Naive thymus-derived CD8-positive, alpha-beta T cell (primary cell): ENCODE measurements around the gene VPS52. TPM values are rescaled to one million over a fixed set of nuclear protein-coding genes. Genes with fewer than 3 reads are reported as not detected.

Source experiments
- microRNA-seq: library from miRNA; unstranded; fragments of <30 nt; microRNA quantifications from one replicate; pipeline ENCODE4 v1.2.0, GENCODE V29; 2022; ENCODE audit warnings: borderline microRNAs expressed
- polyA plus RNA-seq, 3 donors: library from polyadenylated mRNA; unstranded; fragments of 300-500 nt; fragmentation: Illumina TruSeq; gene quantifications; one replicate each; pipeline ENCODE4 v1.2.3, GENCODE V29; 2021
- total RNA-seq, 8 experiments: library from RNA in 2 of 8; stranded (reverse) in 2 of 8; gene quantifications; one replicate each; pipeline ENCODE4 v1.2.3 and lab custom pipeline; 2021 to 2026

Gene VPS52
- total and polyA plus RNA-seq, 5 experiments from 2014 or later: 9.3 to 116 (median 19.3) TPM

Small RNA genes lying within 50 kb of the gene (microRNA-seq; reads per million reads assigned to microRNA genes)
- gene MIR219A1: not detected
- gene MIR6834: not detected
- gene MIR6873: not detected

Other genes with a start within 250 kb of the VPS52 start
- 10 to 100 TPM; 32.6 to 35.9 TPM for gene HLA-DPA1, start 198.2 kb downstream of the VPS52 start, total RNA-seq
- 100 to 1,000 TPM in 1 of 3 donors, 10 to 100 TPM in 2; 19.5 to 121 (median 77.1) TPM for gene HLA-DPA1, start 198.2 kb downstream of the VPS52 start, polyA plus RNA-seq
- gene HLA-DPB1, start 195.9 kb downstream of the VPS52 start, total RNA-seq: 10 to 100 TPM; 42.8 to 44.0 TPM
- gene HLA-DPB1, start 195.9 kb downstream of the VPS52 start, polyA plus RNA-seq: 100 to 1,000 TPM in 2 of 3 donors, 10 to 100 TPM in 1; 62.2 to 228 (median 186) TPM
- gene COL11A2, start 79.4 kb downstream of the VPS52 start, total RNA-seq: 1 to 10 TPM; 7.5 to 8.0 TPM
- gene COL11A2, start 79.4 kb downstream of the VPS52 start, polyA plus RNA-seq: under 1 TPM; 0.08 to 0.48 (median 0.13) TPM
- gene RXRB, start 71.2 kb downstream of the VPS52 start, total RNA-seq: 100 to 1,000 TPM; 126 to 127 TPM
- gene RXRB, start 71.2 kb downstream of the VPS52 start, polyA plus RNA-seq: 10 to 100 TPM in 1 of 3 donors, 1 to 10 TPM in 2; 6.6 to 10.9 (median 7.3) TPM
- 10 to 100 TPM; 35.5 to 36.4 TPM for gene SLC39A7, start 71.0 kb downstream of the VPS52 start, total RNA-seq
- gene SLC39A7, start 71.0 kb downstream of the VPS52 start, polyA plus RNA-seq: 10 to 100 TPM; 18.8 to 23.8 (median 21.8) TPM
- gene HSD17B8, start 67.2 kb downstream of the VPS52 start, total RNA-seq: 10 to 100 TPM; 28.7 to 29.0 TPM
- gene HSD17B8, start 67.2 kb downstream of the VPS52 start, polyA plus RNA-seq: 10 to 100 TPM; 75.0 to 79.2 (median 75.9) TPM
- 10 to 100 TPM; 58.3 to 59.1 TPM for gene RING1, start 63.4 kb downstream of the VPS52 start, total RNA-seq
- 10 to 100 TPM; 12.1 to 12.5 (median 12.4) TPM for gene RING1, start 63.4 kb downstream of the VPS52 start, polyA plus RNA-seq
- gene RPS18, start 199 bp upstream of the VPS52 start, total RNA-seq: 1,000 to 10,000 TPM; 4,620 to 4,686 TPM
- over 10,000 TPM in 2 of 3 donors, 1,000 to 10,000 TPM in 1; 9,896 to 11,320 (median 11,293) TPM for gene RPS18, start 199 bp upstream of the VPS52 start, polyA plus RNA-seq
- 10 to 100 TPM; 37.8 to 41.9 TPM for gene B3GALT4, start 5.2 kb upstream of the VPS52 start, total RNA-seq
- gene B3GALT4, start 5.2 kb upstream of the VPS52 start, polyA plus RNA-seq: 10 to 100 TPM; 14.5 to 20.4 (median 18.7) TPM
- 10 to 100 TPM; 53.3 to 59.0 TPM for gene WDR46, start 17.4 kb upstream of the VPS52 start, total RNA-seq
- 10 to 100 TPM; 71.3 to 83.7 (median 74.1) TPM for gene WDR46, start 17.4 kb upstream of the VPS52 start, polyA plus RNA-seq
- 10 to 100 TPM; 30.4 to 36.6 TPM for gene PFDN6, start 17.7 kb upstream of the VPS52 start, total RNA-seq
- 10 to 100 TPM; 33.4 to 38.2 (median 35.5) TPM for gene PFDN6, start 17.7 kb upstream of the VPS52 start, polyA plus RNA-seq
- gene RGL2, start 27.1 kb upstream of the VPS52 start, total RNA-seq: 10 to 100 TPM; 60.3 to 66.4 TPM
- gene RGL2, start 27.1 kb upstream of the VPS52 start, polyA plus RNA-seq: 1 to 10 TPM; 5.3 to 9.9 (median 7.0) TPM
- 100 to 1,000 TPM; 212 to 215 TPM for gene TAPBP, start 42.2 kb upstream of the VPS52 start, total RNA-seq
- 100 to 1,000 TPM; 259 to 372 (median 327) TPM for gene TAPBP, start 42.2 kb upstream of the VPS52 start, polyA plus RNA-seq
- gene ZBTB22, start 45.9 kb upstream of the VPS52 start, total RNA-seq: 10 to 100 TPM; 29.7 to 33.6 TPM
- gene ZBTB22, start 45.9 kb upstream of the VPS52 start, polyA plus RNA-seq: 10 to 100 TPM; 10.4 to 13.4 (median 10.7) TPM
- 10 to 100 TPM; 88.0 to 88.1 TPM for gene DAXX, start 51.1 kb upstream of the VPS52 start, total RNA-seq
- gene DAXX, start 51.1 kb upstream of the VPS52 start, polyA plus RNA-seq: 100 to 1,000 TPM in 1 of 3 donors, 10 to 100 TPM in 2; 77.5 to 132 (median 86.5) TPM
- 1 to 10 TPM in 1 of 2 experiments, under 1 TPM in 1; 0.60 to 1.2 TPM for gene KIFC1, start 119.9 kb upstream of the VPS52 start, total RNA-seq
- gene KIFC1, start 119.9 kb upstream of the VPS52 start, polyA plus RNA-seq: under 1 TPM in 2 of 3 donors, not detected in 1; 0.26 to 0.46 TPM
- gene PHF1, start 139.1 kb upstream of the VPS52 start, total RNA-seq: 100 to 1,000 TPM; 213 to 223 TPM
- 10 to 100 TPM; 44.3 to 71.4 (median 45.3) TPM for gene PHF1, start 139.1 kb upstream of the VPS52 start, polyA plus RNA-seq
- 100 to 1,000 TPM; 198 to 201 TPM for gene CUTA, start 146.2 kb upstream of the VPS52 start, total RNA-seq
- gene CUTA, start 146.2 kb upstream of the VPS52 start, polyA plus RNA-seq: 100 to 1,000 TPM; 338 to 441 (median 385) TPM
- 10 to 100 TPM; 57.0 to 66.6 TPM for gene SYNGAP1, start 148.2 kb upstream of the VPS52 start, total RNA-seq
- 1 to 10 TPM in 2 of 3 donors, under 1 TPM in 1; 0.38 to 1.9 (median 1.4) TPM for gene SYNGAP1, start 148.2 kb upstream of the VPS52 start, polyA plus RNA-seq
- gene ZBTB9, start 182.7 kb upstream of the VPS52 start, total RNA-seq: 10 to 100 TPM; 10.6 to 11.9 TPM
- gene ZBTB9, start 182.7 kb upstream of the VPS52 start, polyA plus RNA-seq: 10 to 100 TPM in 1 of 3 donors, 1 to 10 TPM in 2; 3.7 to 10.4 (median 6.4) TPM